Vagina (tissue), 2 donors: ENCODE data around the gene C9orf50. TPM values are rescaled to one million over a fixed set of nuclear protein-coding genes. Genes with fewer than 3 reads are reported as not detected.

Experiments
- DNase-seq, 2 donors: peaks; one replicate each; pipeline ENCODE4 v3.0.0-alpha.2; 2017; ENCODE audit errors: extremely low spot score in 2 of 2
- H3K27ac ChIP-seq: fragments of 200-600 bp; sonication (generic); one replicate; pipeline ENCODE4 v1.5.1; 2019
- H3K27me3 ChIP-seq: fragments of 200-600 bp; sonication (generic); one replicate; pipeline ENCODE4 v1.5.1; 2019
- H3K36me3 ChIP-seq, 2 donors: fragments of 200-600 bp; sonication (generic); one replicate each; pipeline ENCODE4 v1.5.1; 2017 to 2019
- H3K4me1 ChIP-seq: fragments of 200-600 bp; sonication (generic); one replicate; pipeline ENCODE4 v1.5.1; 2019
- H3K4me3 ChIP-seq, 2 donors: fragments of 200-600 bp; sonication (generic); 1 replicate in 1 of 2; 2 replicates in 1 of 2; pipeline ENCODE4 v1.5.1; 2016 to 2019
- H3K9me3 ChIP-seq: fragments of 200-600 bp; sonication (generic); one replicate; pipeline ENCODE4 v1.5.1; 2019
- POLR2A ChIP-seq, 2 donors: fragments of 450-650 bp; IDR thresholded peaks; one replicate each; pipeline ENCODE4 v1.6.1; 2017; ENCODE audit warnings: antibody characterized with exemption in 2 of 2, mild to moderate bottlenecking in 2 of 2, moderate library complexity in 2 of 2
- POLR2AphosphoS5 ChIP-seq, 2 donors: sonication (generic); formaldehyde crosslinking; IDR thresholded peaks; one replicate each; pipeline ENCODE4 v1.9.0; 2017; ENCODE audit warnings: antibody characterized with exemption in 2 of 2, mild to moderate bottlenecking in 2 of 2, low read depth in 1 of 2; ENCODE audit not compliant: insufficient read depth in 1 of 2
- intact Hi-C: fragments of 100-400 bp; cut with DNase I; formaldehyde crosslinking; loops from one replicate; pipeline ENCODE4 v1.15.1; 2023
- total RNA-seq: library from RNA; depleted of rRNA; stranded (reverse); fragments of >200 nt; gene quantifications from one replicate; pipeline ENCODE4 v1.2.3, GENCODE V29; 2016
- TF ChIP-seq, protein P1 (sequence below), 3 experiments: fragments of 450-650 bp in 2 of 3; fragments of 200-600 bp in 1 of 3; sonication (generic) in 1 of 3; IDR thresholded peaks; one replicate each; pipeline ENCODE4 v1.5.1; 2017 to 2019; ENCODE audit warnings: antibody characterized with exemption in 3 of 3, mild to moderate bottlenecking in 2 of 3, moderate library complexity in 2 of 3

Gene C9orf50
- total RNA-seq, 1 donor from 2014 or later: not detected

DNA sequence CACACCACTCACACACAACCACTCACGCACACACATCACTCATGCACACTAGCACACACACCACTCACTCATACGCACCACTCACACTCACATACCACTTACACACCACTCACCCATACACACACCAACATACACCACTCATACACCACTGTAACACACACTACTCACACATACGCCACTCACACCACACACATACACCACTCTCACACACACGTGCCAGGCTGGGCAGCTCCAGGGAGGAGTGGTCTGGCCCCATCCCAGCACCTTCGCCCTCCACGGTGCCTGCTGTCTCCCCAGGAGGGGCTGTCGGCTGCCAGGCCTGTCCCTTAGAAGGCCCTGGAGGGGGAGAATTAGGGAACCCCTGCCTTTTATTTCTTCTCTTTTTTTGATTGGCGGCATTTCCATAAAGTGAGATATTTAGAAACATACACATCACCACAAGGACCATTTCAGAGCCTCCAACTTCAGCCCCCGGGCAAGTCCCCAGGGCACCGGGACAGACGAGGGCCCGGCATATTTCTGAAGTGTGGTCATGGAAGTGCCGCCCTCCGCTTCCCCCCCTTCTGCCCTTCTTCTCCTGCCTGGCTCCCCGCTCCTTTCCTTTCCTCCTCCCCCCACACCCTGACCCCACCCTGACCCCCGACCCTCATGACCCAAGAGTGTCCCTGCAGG lies 27.3 kb upstream of the C9orf50 start:
- Histone ChIP-seq H3K4me1 (peaks cover 41% of the 10 kb centered on the region), H3K36me3 (no peaks in the 10 kb centered on the region), H3K27me3 (no peaks in the 10 kb centered on the region), H3K4me3 (no peak overlapping the region), H3K9me3 (no peaks in the 10 kb centered on the region), H3K27ac (peak overlapping the region; percentile 80)
- DNase-seq: no peak
- TF ChIP-seq, protein P1, sequence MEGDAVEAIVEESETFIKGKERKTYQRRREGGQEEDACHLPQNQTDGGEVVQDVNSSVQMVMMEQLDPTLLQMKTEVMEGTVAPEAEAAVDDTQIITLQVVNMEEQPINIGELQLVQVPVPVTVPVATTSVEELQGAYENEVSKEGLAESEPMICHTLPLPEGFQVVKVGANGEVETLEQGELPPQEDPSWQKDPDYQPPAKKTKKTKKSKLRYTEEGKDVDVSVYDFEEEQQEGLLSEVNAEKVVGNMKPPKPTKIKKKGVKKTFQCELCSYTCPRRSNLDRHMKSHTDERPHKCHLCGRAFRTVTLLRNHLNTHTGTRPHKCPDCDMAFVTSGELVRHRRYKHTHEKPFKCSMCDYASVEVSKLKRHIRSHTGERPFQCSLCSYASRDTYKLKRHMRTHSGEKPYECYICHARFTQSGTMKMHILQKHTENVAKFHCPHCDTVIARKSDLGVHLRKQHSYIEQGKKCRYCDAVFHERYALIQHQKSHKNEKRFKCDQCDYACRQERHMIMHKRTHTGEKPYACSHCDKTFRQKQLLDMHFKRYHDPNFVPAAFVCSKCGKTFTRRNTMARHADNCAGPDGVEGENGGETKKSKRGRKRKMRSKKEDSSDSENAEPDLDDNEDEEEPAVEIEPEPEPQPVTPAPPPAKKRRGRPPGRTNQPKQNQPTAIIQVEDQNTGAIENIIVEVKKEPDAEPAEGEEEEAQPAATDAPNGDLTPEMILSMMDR (IDR thresholded peaks at IDR 0.05): no peak
- TF ChIP-seq POLR2A (IDR thresholded peaks at IDR 0.05) (no peak), POLR2AphosphoS5 (IDR thresholded peaks at IDR 0.05; ENCODE audit: insufficient read depth in 1 of 2, low read depth in 1 of 2) (no peak)
- intact Hi-C loops: no loop called here

DNA sequence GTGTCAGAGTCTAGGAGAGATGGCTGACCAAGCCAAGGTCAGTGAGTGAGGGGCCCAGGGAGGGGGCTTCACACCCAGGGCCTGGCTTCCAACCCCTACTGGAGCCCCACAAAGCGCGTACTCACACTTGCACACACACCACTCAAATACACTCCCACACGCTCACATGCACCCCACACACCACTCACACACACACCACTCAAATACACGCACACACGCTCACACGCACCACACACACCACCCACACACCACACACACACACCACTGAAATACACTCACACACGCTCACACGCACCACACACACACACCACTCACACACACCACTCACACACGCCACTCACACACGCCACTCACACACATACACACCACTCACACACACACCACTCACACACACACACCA lies 26.7 kb upstream of the C9orf50 start:
- Histone ChIP-seq H3K4me1 (peaks cover 42% of the 10 kb centered on the region), H3K27ac (no peak overlapping the region), H3K9me3 (no peaks in the 10 kb centered on the region), H3K4me3 (no peak overlapping the region), H3K36me3 (no peaks in the 10 kb centered on the region), H3K27me3 (no peaks in the 10 kb centered on the region)
- no peak for TF ChIP-seq POLR2A (IDR thresholded peaks at IDR 0.05)
- TF ChIP-seq, protein P1 (IDR thresholded peaks at IDR 0.05): no peak
- TF ChIP-seq POLR2AphosphoS5 (IDR thresholded peaks at IDR 0.05; ENCODE audit: insufficient read depth in 1 of 2, low read depth in 1 of 2): no peak
- intact Hi-C loops: no loop called here
- no peak for DNase-seq

DNA sequence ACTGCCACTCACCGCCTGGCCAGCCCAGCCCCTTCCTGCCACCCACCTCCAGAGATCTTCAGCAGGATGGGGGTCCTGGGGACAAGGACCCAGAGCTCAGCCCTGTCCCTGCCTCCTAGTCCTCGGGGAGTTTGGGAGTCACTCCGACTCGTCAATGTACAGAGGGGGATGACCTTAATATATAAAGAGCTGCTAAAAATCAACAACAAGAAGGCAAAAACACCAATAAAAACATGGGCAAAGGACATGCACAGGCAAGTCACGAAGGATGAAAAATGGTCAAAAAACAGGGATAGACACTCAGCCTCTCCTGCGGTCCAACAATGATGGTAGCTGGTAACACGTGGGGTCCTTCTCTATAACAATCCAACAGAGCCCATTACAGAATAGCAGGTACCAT lies 25.8 kb upstream of the C9orf50 start:
- H3K4me3 ChIP-seq: no peak overlapping the region
- no peaks in the 10 kb centered on the region for H3K9me3 ChIP-seq
- peaks cover 46% of the 10 kb centered on the region for H3K4me1 ChIP-seq
- no peaks in the 10 kb centered on the region for H3K36me3 ChIP-seq
- intact Hi-C loops: no loop called here
- no peak for TF ChIP-seq POLR2AphosphoS5 (IDR thresholded peaks at IDR 0.05; ENCODE audit: insufficient read depth in 1 of 2, low read depth in 1 of 2)
- no peak for TF ChIP-seq POLR2A (IDR thresholded peaks at IDR 0.05)
- TF ChIP-seq, protein P1 (IDR thresholded peaks at IDR 0.05): no peak
- no peak overlapping the region for H3K27ac ChIP-seq
- no peaks in the 10 kb centered on the region for H3K27me3 ChIP-seq
- no peak for DNase-seq

GRCh38 chr9:129646252-129646651 lies 25.4 kb upstream of the C9orf50 start:
- no peak overlapping the region for H3K27ac ChIP-seq
- no peaks in the 10 kb centered on the region for H3K36me3 ChIP-seq
- H3K4me1 ChIP-seq: peaks cover 50% of the 10 kb centered on the region
- TF ChIP-seq, protein P1 (IDR thresholded peaks at IDR 0.05): no peak
- no peak for TF ChIP-seq POLR2A (IDR thresholded peaks at IDR 0.05)
- TF ChIP-seq POLR2AphosphoS5 (IDR thresholded peaks at IDR 0.05; ENCODE audit: insufficient read depth in 1 of 2, low read depth in 1 of 2): no peak
- H3K4me3 ChIP-seq: no peak overlapping the region
- no peaks in the 10 kb centered on the region for H3K27me3 ChIP-seq
- H3K9me3 ChIP-seq: no peaks in the 10 kb centered on the region
- intact Hi-C loops: no loop called here
- DNase-seq: no peak

- no peak for DNase-seq
- Histone ChIP-seq H3K27ac (peak overlapping the region; percentile 30), H3K4me3 (no peak overlapping the region), H3K9me3 (no peaks in the 10 kb centered on the region), H3K27me3 (no peaks in the 10 kb centered on the region), H3K4me1 (peaks cover 52% of the 10 kb centered on the region), H3K36me3 (no peaks in the 10 kb centered on the region)
- TF ChIP-seq, protein P1 (IDR thresholded peaks at IDR 0.05): no peak
- TF ChIP-seq POLR2AphosphoS5 (IDR thresholded peaks at IDR 0.05; ENCODE audit: insufficient read depth in 1 of 2, low read depth in 1 of 2): no peak
- TF ChIP-seq POLR2A (IDR thresholded peaks at IDR 0.05): no peak
- intact Hi-C loops: loop anchor here (5.0 kb wide), 1 partner anchor 132 kb away; no protein-coding TSS in a partner anchor
These were observed 24.0 kb upstream of the C9orf50 start for GRCh38 chr9:129644902-129645301.
